Effector CD8-positive, alpha-beta T cell (primary cell): Measurements from ENCODE around the gene SCN4A.
"Not testable (repeated sequence)": the region's sequence is repeated elsewhere in the genome, so short reads cannot be mapped to it uniquely, and the experiment has no call there.

ENCODE experiments used
- DNase-seq: peaks from one replicate; lab custom pipeline; 2025; lab: John Stamatoyannopoulos, UW

Gene SCN4A

DNA sequence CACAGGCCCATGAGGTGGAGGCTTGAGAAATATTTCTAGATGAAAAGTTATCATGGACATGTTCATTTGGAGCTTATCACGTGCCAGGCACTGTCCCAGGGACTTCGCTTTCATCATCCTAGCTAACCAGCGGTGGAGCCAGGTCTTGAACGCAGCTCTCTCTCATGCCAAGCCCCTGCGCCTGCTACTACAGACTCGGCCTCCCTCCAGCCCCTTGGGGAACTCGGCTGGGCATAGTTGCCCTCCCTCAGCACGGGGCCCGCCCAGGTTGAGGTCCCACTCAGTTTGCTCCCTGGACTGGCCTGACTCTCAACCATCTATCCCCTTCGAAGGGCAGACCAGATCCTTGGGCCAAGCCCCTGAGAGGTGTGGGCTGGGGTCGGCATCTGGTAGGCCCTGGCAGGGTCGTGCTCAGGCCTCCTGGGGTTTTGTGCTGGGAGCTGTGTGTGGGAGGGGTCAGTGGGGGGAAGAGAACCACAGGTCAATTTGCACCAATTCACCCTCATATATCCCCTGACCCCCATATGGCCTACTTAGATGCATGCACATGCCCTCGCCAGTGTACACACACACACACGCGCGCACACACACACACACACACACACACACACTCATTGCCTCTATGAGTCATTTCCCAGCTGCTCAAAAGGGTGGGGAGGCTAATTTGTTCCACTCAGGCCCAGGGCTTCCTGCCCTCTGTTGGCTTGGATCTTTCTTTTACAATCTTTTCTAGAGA lies 12.1 kb upstream of the SCN4A start:
- peak; percentile 14 for DNase-seq

DNA sequence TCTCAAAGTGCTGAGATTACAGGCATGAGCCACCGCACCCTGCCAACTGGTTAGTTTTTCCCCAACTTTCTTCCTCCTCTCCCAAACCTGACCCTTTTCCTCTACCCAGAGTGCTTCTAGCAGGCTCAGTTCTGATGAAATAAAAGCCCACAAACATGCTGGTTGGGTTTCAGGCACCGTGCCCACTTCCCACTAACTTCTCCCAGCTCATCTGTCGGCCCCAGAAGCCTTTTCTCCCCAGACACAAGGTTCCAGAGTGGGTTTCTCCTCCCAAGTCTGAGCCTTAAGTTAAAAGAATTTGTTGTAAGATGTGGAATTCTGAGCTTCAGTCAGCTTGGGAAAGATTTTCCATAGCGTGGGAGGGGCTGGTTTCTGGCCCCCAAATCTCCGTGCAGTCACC lies 11.5 kb upstream of the SCN4A start:
- no peak for DNase-seq

DNA sequence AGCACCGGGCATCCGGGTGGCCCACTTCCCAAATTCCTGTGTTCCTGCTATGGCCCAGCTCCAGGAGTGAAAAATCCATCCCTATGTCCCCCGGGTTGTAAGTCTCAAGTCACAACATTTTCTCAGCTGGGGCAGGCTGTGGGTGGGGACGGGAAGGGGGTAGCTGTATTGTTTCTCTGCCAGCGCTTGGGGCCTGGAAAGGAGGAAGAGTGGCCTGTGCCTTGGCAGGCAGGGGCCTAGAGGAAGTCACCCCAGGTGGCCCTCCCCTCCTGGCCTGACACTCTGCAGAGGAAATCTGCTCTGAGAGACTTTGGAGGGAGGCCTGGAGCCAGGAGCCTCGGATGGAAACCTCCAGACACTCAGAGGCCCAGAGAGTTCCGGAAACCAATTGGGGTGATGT lies 10.6 kb upstream of the SCN4A start:
- no peak for DNase-seq

DNA sequence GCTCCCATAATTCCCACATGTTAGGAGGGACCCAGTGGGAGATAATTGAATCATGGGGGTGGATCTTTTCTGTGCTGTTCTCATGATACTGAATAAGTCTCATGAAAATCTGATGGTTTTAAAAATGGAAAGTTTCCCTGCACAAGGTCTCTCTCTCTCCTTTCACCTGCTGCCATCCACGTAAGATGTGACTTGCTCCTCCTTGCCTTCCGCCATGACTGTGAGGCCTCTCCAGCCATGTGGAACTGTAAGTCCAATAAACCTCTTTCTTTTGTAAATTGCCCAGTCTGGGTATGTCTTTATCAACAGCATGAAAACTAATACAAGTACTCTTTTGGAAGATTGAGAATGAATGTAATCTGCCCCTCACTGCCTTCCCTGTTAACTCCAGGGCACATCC lies 9.9 kb upstream of the SCN4A start:
- DNase-seq, result not testable (repeated sequence)

DNA sequence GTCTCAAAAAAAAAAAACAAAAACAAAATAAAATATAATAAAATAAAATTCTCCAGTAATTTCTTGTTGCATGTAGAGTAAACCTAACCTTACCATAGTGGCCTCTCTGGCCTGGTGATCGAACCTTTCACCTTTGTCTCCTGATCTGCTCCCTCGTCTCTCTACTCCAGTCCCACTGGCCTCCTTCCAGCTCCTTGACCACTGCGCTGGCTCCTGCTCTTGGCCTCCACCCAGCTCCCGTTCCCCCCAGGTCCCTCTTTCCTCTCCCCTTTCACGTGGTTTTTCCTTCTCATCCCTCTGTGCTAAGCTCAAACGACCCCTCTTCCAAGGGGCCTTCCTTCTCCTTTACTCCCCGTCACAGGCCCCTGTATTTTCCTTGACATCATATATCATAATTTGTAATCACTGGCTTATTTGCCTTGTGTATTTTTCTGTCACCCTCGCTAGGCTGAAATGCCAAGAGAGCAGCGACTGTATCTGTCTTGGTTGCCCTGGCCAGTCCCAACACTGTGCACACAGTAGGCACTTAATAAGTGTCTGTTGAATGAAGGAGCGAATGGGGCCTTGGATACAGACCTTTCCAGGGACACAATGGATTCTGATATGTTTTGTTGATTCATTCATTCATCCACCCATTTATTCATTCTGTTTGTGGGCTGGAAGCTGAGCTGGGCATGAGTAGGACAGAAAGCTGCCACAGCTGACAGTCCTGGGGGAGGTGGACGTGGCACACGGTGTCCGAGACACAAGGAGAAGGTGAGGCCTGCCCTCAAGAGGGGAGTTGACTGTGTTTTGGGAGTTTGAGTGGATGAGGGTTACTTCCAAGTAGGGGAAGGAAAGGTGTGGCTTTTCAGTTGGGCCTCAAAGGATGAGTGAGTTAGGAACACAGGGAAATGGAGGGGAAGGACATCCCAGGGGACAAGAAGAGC lies 5.8 kb upstream of the SCN4A start:
- DNase-seq, result no peak

DNA sequence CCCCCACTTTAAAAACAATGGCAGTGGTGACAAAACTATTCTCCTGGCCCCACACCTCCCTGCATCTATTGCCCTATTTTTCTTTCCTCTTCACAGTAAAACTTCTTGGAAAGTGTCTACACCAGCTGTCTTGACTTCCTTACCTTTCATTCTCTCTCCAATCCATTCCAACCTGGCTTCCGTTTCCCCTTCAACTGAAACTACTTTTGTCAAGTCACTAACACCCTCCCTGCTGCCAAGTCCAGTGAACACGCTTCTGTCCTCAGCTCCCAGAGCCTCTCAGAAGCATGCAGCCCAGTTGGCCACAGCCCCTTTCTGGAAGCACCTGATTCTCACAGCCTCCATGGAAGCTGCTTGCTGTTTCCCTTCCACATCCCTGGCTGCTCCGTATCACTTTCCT lies 4.0 kb upstream of the SCN4A start:
- no peak for DNase-seq

DNA sequence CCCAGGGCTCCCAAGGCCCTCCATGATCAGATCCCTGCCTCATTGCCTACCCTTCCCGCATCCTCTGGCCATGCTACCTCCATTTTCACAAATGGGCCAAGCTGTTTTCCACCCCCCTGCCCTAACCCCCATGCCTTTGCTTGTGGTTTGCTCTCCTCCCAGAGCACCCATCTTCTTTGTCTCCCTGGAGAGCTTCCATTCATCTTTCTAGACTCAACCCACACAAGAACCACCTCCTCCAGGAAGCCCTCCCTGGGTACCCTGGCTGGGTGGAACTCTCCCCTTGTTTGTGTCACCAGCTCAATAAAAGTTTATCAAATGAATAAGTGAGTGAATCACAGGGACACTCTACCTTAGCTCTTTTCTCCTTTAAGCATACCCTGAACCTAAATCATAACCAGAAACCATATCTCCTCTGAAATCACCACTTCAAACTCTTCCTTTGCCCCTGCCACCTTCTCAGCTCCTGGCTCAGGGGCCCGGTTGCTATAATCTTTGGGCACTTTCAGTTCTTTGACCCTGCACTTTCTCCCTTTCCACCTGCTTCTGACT lies 2.9 kb upstream of the SCN4A start:
- DNase-seq, result no peak

DNA sequence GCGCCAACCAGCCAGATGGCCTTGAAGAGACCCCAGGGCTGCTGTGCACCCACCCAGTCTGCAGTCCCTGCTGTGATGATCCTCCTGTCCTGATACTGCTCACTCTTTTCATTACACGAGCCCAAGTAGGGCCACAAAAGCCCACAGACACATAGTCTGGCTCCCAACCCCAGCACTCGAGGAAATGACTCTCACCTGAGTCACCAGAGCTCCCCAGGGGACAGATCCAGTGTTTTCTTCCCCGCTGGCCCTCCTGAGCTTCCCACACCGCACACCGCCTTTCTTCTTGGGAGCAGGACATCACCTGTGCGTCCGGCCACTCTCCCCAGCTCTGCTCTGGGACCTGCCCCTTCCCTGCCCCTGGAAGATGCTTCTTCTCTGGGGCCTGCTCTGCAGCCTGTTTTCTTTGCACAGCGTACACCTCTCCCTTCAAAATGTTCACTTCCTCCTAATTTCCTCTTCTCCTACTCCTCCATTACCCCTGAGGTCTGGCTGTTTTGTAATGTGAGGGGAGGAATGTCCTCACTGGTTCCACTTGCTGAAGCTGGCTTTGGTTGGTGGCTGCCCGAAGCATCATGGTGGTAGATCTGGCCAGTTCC lies 2.0 kb upstream of the SCN4A start:
- no peak for DNase-seq

DNA sequence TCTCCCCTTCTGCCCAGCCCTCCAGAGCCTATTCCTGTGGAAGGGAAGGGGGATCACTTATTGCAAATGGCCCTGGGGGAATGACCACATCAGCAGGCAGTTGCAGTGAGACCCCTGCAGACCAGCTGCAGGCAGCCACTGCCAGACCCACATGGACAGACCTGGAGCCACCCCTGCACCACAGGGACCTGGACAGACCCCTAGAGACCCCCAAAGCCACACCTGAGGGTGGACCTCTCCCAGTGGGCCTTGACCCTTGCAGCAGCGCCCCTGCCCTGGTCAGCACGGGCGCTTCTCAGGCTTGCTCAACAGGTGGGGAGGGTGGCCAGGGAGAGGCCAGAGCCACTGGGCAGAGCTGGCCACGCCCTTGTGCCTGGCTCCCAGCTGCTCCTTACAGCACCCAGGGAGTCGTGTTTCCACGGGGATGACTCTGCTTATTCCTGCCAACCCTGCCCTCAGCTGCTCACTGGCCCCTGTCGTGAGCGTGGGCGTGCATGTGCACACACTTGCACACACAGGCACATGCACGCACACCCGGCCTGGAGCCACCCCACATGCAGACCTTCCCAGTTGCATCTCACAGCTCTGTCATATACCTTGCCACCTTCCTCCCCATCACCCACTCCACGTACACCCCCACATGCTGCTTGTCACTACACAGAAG lies 1.3 kb upstream of the SCN4A start:
- no peak for DNase-seq

DNA sequence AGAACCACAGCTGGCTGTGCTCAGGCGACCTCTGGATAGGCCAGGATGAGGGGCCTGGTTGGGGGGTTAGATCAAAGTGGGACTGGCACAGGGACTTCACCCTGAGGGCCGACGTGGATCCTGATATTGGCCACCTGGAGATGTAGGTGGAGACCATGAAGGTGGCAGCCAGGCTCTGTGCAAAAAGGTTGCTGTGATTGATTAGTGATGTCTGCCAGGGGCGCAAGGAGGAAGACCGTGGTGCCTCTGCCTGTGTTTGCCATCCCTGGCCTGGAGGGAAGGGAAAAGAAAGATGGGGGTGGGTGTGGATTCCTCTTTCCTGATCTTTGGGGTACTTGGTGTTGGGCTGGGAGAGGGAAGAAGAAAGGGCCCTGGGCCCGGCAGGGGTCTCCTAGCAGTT lies 529 bp upstream of the SCN4A start:
- DNase-seq, result no peak

DNA sequence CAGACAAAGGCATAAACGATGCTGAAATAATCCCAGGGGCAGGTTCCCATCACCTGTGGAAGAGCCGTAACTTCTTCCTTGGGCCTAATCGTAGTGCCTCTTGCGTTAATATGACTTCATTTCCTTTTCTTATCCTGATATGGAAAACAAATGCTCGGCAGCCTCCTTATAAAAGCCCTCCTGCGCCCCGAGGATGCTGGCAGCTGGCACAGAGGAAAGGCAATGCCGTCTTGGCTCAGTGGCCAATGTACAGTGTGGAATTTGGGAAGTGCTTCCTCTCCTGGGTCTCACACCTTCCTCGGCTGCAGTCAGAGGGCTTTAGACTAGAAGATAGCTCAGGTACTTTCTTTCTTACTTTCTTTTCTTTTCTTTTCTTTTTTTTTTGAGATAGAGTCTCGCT lies 3.4 kb downstream of the SCN4A start:
- no peak for DNase-seq

DNA sequence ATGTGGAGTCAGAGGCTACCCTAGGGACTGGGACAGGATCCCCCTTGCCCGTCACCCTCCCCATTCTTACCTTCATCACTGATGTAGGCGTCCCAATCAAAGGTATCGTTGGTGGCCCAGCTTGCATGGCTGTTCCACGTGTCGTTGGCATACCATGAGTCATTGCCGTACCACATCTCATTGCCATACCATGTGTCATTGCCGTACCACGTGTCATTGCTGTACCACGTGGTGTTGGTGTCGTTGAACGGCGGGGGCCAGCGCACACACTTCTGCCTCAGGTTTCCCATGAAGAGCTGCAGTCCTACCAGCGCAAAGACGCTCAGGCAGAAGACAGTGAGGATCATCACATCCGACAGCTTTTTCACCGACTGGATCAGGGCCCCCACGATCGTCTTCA lies 4.8 kb downstream of the SCN4A start:
- no peak for DNase-seq

DNA sequence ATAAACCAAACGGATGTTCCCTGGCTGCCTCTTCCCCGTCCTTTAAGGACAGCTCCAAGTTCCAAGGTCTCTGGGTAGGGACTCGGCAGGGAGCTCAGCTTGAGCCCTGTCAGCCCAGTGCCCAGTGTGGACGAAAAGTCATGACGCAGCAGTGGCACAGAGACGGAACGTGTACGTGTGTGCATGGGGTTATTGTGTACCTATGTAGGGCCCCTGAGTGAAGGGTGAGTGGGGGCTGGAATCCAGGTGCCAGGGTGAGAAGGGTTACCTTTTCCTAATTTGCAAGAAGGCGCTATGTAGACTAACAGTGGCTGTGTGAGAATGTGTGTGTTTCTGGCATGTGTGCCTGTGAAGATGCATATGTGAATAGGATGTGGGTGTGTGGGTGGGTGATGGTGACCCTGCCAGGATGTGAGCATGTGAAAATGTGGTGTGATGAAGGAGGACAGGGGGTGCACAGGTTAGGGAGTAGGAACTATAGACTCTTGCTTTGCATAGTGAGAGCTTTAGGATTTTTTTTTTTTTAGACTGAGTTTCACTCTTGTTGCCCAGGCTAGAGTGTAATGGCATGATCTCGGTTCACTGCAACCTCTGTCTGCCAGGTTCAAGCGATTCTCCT lies 6.0 kb downstream of the SCN4A start:
- DNase-seq, result no peak

DNA sequence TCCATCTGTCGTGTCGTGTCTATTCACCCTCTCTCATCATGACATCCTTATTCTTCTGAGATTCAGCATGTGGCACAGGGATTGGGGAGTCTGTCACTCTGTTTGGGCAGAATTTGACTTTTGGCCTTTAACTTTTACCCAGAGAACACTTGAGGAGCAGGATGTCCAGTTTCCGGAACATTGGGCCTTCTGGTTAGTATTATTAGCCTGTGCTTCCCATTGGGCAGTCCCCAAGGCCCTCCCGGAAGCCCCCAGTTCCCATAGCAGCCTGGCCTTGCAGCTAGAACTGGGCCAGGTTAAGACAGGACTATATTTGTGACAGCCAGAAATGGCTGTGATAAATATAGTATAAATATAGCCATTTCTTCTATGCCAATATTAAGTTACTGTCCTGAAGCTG lies 9.6 kb downstream of the SCN4A start:
- DNase-seq, result no peak

DNA sequence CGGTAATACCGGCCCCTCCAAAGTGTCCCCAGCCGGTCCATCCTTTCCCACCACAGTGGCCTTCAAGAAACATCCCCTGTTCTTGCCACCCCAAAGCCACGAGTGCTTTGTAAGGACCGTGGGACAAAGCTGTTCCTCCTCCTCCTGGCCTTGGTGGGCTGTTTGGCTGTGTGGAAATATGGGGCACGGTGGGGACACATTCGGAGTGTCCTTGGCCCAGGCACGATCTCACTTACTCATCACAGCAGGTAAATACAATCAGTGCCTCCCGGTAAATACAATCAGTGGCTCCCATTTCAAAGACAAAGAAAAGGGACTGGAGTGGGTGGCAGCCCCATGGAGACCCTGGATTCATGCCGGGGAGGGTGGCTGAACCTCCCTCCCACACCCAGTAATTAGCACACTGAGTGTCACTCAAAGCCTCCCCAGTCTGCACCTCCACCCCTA lies 10.4 kb downstream of the SCN4A start:
- no peak for DNase-seq

DNA sequence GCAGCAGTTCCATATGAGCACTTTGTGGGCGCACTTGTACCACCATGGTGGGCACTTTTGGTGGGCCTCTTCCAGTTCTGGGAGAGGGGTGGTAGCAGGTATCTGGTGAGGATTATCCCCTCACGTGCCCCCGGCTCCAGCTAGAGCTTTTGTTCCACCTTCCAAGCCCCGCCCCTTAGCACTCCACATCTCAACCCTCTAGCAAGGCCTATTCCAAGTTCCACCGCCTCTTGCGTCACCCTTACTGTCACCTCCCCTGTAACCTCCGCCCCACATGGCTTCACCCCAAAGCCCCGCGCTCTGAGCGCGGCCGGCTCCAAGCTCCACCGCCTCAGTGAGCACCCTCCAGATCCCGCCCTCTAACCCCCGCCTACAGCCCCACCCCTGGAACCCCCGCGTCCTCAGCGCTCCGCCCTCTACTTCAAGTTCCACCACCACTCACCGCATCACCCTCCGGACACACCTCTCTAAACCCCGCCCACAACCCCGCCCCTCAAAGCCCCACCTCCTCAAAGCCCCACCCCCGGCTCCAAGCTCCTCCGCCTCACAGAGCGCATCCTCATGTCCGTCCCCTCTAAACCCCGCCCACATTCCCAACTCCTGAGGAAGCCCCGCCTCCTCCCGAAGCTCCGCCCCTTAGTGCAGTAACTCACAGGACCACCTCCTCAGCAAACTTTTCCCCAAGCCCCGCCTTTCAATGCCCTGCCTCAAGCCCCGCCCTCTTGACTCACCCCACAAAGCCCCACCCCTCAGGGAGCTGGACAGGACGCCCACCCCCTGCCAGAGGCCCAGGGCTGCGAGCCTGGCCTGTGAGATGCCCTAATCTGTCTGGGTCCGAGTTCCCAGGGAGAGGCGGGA lies 11.1 kb downstream of the SCN4A start:
- peak; percentile 19 for DNase-seq

DNA sequence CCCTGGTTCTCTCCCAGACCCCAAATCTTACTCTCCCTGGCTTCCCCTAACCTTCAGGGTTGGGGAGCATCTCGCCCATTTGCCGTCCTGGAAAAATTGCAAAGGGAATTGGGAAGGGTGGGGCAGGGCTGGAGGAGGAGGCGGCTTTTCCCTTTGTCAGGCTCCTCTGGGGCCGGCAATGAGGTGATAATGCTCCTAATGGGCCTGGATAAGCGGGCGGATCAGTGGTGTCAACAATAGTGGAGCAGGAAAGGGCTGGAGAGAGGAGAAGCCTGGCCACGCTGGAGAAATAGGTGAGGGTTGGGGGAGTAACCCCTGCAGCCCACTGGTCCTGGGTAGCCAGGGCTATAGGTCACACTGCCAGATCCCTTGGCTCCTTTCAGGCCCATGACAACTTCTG lies 12.3 kb downstream of the SCN4A start:
- no peak for DNase-seq

DNA sequence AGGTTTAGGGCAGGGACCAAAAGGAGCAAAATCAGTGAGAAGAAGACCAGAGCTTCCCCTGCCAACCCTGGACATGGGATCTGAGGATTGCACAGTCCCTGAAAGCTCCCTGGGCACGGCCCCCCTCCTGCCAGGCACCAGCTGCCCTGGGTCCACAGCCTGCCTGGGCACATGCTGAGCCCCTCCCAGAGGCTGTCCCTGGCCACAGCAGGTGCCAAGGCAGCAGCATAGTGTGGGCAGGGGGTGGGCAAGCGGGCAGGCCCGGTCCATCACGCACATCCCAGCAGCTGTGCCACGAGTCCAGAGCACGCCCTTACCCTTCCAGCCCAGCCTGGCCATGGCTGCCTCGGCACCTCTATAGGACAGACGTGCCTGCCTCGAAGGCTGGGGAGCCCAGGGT lies 12.7 kb downstream of the SCN4A start:
- DNase-seq, result no peak

DNA sequence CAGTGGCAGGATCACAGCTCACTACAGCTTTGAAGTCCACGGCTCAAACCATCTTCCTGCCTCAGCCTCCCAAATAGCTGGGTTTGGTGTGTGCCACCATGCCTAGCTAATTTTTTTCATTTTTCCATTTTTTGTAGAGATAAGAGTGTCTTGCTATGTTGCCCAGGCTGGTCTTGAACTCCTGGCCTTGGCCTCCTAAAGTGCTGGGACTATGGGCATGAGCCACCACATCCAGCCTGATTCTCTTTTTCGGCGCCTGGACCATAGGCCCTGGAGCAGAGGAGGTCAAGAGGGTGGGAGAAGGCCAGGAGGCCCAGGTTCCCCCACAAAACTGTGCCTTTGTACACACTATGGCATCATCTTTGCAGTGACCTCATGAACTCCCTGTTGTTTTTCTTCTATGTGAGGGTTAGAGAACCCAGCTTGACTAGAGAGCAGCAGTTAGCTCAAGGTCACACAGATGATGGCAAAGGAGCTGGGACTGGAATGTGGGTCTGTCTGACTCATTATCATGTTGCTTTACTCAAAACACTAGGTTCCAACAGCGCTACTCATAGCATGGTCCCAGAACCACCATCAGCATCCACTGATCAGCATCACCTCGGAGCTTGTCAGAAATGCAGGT lies 16.3 kb downstream of the SCN4A start:
- no peak for DNase-seq

DNA sequence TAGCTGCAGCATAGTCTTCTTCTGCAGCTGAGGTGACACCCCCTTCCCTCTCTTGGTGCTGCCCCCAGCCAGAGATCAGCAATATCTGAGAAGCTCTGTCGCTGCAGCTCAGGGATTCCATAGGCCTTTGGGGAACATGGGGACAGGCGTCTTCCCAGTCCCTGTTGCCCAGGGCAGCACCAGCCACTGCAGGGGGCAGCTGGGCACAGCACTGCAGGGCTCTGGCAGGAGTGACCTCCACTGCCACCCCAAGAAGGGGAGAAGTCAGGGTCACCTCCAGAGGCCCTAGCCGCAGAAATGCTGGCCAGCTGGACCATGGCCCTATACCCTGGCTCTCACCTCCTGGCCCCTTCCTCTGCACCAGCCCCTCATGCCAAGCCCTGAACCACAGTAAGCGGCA lies 16.9 kb downstream of the SCN4A start:
- no peak for DNase-seq
